Type B pancreatic cell (in vitro differentiated cells): ENCODE measurements around the gene SH3TC2. TPM values are rescaled to one million over a fixed set of nuclear protein-coding genes. Genes with fewer than 3 reads are reported as not detected.
"Not testable (repeated sequence)": the region's sequence is repeated elsewhere in the genome, so short reads cannot be mapped to it uniquely, and the experiment has no call there.

Source experiments
- DNase-seq: peaks from one replicate; pipeline ENCODE4 v3.0.0; 2021; ENCODE audit warnings: mixed read lengths; ENCODE audit not compliant: unreplicated experiment; ENCODE audit errors: extremely low spot score
- H3K27ac Mint-ChIP-seq: 2 replicates; pipeline ENCODE4 v1.8.0; 2021; ENCODE audit warnings: mild to moderate bottlenecking, mixed read lengths
- H3K27me3 Mint-ChIP-seq: 2 replicates; pipeline ENCODE4 v1.8.0; 2021; ENCODE audit warnings: mixed read lengths
- H3K36me3 Mint-ChIP-seq: 2 replicates; pipeline ENCODE4 v1.8.0; 2021; ENCODE audit warnings: mixed read lengths
- H3K4me1 Mint-ChIP-seq: one replicate; pipeline ENCODE4 v1.8.0; 2021; ENCODE audit warnings: mixed read lengths; ENCODE audit not compliant: unreplicated experiment
- H3K4me3 Mint-ChIP-seq: 2 replicates; pipeline ENCODE4 v1.8.0; 2021; ENCODE audit warnings: mild to moderate bottlenecking, mixed read lengths
- H3K9me3 Mint-ChIP-seq: 2 replicates; pipeline ENCODE4 v1.8.0; 2021; ENCODE audit warnings: mixed read lengths
- total RNA-seq: library from RNA; stranded (reverse); gene quantifications from 2 replicates; pipeline ENCODE4 v1.2.1, GENCODE V29; 2021; ENCODE audit warnings: low replicate concordance
- TF ChIP-seq, protein P1 (sequence below): fragments of 200-600 bp; sonication (generic); conservative IDR thresholded peaks from 2 replicates; pipeline ENCODE4 v1.5.0; 2021; ENCODE audit warnings: antibody characterized with exemption, mild to moderate bottlenecking

Gene SH3TC2
- total RNA-seq, 1 donor from 2014 or later, result 8.6 TPM

DNA sequence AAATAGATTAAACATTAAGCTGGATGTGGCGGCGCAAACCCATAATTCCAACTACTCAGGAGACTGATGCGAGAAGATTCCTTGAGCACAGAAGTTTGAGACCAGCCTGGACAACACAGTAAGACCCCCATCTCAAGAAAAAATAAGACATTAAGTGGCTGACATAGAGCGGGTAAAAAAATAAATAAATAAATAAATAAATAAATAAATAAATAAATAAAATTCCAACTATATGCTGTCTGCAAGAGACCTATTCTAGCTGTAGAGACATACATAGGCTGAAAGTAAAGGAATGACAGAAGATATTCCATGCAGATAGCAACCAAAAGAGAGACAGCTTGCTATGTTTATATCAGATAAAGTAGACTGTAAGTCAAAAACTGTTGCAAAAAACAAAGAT lies 17.4 kb upstream of the SH3TC2 start:
- H3K4me3 Mint-ChIP-seq, result no peak overlapping the region
- no peaks in the 10 kb centered on the region for H3K4me1 Mint-ChIP-seq
- H3K9me3 Mint-ChIP-seq, result peaks cover 5% of the 10 kb centered on the region
- no peaks in the 10 kb centered on the region for H3K36me3 Mint-ChIP-seq
- TF ChIP-seq, protein P1, sequence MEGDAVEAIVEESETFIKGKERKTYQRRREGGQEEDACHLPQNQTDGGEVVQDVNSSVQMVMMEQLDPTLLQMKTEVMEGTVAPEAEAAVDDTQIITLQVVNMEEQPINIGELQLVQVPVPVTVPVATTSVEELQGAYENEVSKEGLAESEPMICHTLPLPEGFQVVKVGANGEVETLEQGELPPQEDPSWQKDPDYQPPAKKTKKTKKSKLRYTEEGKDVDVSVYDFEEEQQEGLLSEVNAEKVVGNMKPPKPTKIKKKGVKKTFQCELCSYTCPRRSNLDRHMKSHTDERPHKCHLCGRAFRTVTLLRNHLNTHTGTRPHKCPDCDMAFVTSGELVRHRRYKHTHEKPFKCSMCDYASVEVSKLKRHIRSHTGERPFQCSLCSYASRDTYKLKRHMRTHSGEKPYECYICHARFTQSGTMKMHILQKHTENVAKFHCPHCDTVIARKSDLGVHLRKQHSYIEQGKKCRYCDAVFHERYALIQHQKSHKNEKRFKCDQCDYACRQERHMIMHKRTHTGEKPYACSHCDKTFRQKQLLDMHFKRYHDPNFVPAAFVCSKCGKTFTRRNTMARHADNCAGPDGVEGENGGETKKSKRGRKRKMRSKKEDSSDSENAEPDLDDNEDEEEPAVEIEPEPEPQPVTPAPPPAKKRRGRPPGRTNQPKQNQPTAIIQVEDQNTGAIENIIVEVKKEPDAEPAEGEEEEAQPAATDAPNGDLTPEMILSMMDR, result no peak
- peaks cover 7% of the 10 kb centered on the region for H3K27me3 Mint-ChIP-seq
- H3K27ac Mint-ChIP-seq, result no peak overlapping the region
- DNase-seq, result no peak

DNA sequence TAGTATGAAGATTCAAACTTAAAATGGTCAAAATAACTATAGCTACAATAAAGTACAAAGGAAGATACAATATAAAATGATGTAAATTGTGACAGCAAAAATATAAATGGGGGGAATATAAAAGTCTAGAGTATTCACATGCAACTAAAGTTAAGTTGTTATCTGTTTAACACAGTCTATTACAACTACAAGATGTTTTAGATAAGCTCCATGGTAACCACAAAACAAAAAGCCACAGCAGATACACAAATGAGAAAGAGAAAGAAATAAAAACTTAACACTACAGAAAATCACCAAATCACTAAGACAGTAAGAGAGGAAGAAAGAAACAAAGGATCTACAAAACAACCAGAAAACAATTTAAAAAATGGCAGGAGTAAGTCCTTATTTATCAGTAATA lies 17.0 kb upstream of the SH3TC2 start:
- Mint-ChIP-seq H3K27ac (no peak overlapping the region), H3K36me3 (no peaks in the 10 kb centered on the region), H3K4me3 (no peak overlapping the region), H3K27me3 (peaks cover 7% of the 10 kb centered on the region), H3K4me1 (no peaks in the 10 kb centered on the region), H3K9me3 (peaks cover 5% of the 10 kb centered on the region)
- DNase-seq, result no peak
- TF ChIP-seq, protein P1, result no peak

DNA sequence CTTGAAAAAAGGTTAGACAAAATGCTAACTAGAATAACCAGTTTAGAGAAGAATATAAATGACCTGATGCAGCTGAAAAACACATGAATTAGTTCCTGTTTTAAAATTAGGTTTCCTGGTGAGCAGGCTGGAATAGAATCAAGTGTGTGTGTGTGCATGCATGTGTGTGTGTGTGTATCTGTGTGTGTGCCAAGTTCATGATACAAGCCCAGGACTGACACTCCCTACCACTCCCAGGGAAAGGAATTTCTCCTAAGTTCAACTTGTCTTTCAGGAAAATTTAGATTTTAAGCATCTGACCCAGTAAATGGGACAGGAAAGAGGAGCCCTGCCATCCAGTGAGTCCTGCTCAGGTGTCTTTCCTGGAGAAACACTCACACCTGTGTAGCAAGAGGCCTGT lies 11.2 kb upstream of the SH3TC2 start:
- Mint-ChIP-seq H3K9me3 (peaks cover 12% of the 10 kb centered on the region), H3K27ac (peak overlapping the region; percentile 98), H3K4me3 (peak overlapping the region; percentile 67)
- H3K4me1 Mint-ChIP-seq, H3K36me3 Mint-ChIP-seq, DNase-seq, H3K27me3 Mint-ChIP-seq: not testable (repeated sequence)

GRCh38 chr5:149073213-149073612 lies 10.4 kb upstream of the SH3TC2 start:
- H3K27me3 Mint-ChIP-seq, result no peaks in the 10 kb centered on the region
- H3K36me3 Mint-ChIP-seq, result peaks cover 5% of the 10 kb centered on the region
- peaks cover 5% of the 10 kb centered on the region for H3K4me1 Mint-ChIP-seq
- peak overlapping the region; percentile 21 for H3K4me3 Mint-ChIP-seq
- peaks cover 12% of the 10 kb centered on the region for H3K9me3 Mint-ChIP-seq
- TF ChIP-seq, protein P1, result no peak
- no peak for DNase-seq
- H3K27ac Mint-ChIP-seq, result peak overlapping the region; percentile 98

GRCh38 chr5:149072791-149073190 lies 9.9 kb upstream of the SH3TC2 start:
- no peak for DNase-seq
- Mint-ChIP-seq H3K27me3 (no peaks in the 10 kb centered on the region), H3K36me3 (peaks cover 5% of the 10 kb centered on the region), H3K27ac (peak overlapping the region; percentile 98), H3K4me3 (no peak overlapping the region), H3K4me1 (peaks cover 5% of the 10 kb centered on the region), H3K9me3 (peaks cover 12% of the 10 kb centered on the region)
- TF ChIP-seq, protein P1, result no peak

DNA sequence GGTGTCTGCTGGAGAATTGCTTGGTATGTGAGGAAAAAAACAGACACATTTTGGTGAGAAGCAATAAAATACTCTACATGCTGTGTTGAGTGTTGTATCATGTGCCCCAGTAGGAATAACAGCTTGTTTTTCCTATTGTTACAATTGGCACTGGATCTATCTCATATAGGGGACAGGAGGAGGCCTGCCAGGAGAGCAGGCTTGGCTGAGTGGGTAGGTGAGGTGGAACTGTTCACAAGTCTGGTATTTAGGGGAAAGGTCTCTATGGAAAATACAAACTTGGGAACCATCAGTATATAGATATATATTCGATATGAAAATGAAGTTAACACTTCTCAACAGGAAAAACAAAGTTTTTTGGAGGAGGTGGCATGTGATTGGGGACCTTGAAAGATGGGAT lies 9.5 kb upstream of the SH3TC2 start:
- Mint-ChIP-seq H3K27ac (peak overlapping the region; percentile 98), H3K36me3 (peaks cover 5% of the 10 kb centered on the region), H3K4me3 (peak overlapping the region; percentile 29), H3K4me1 (peaks cover 5% of the 10 kb centered on the region), H3K9me3 (peaks cover 12% of the 10 kb centered on the region), H3K27me3 (no peaks in the 10 kb centered on the region)
- TF ChIP-seq, protein P1, result no peak
- DNase-seq, result no peak
